OCI-LY7 (cell line): ENCODE data around the gene MTHFD1L.

Experiments
- CTCF ChIP-seq: fragments of 200-600 bp; sonication (generic); conservative IDR thresholded peaks from 2 replicates; pipeline ENCODE4 v1.5.1; 2014; ENCODE audit warnings: mild to moderate bottlenecking, antibody characterized with exemption, low read length, moderate library complexity, mixed read lengths
- EZH2phosphoT487 ChIP-seq: fragments of 200-600 bp; sonication (generic); IDR thresholded peaks from 2 replicates; pipeline ENCODE4 v1.6.1; 2018; ENCODE audit warnings: low read depth, borderline replicate concordance, mild to moderate bottlenecking, mixed run types, antibody characterized with exemption, low read length, moderate library complexity, mixed read lengths

- TF ChIP-seq CTCF (no peak), EZH2phosphoT487 (no peak)
These were observed 203.3 kb downstream of the MTHFD1L start for GRCh38 chr6:151068761-151069312.
